CD4-positive, alpha-beta T cell treated with Interleukin-15 for 1 hour (primary cell): ENCODE results near the gene NCBP2L.

Source experiments
- DNase-seq: peaks from one replicate; pipeline ENCODE4 v3.0.0-alpha.2; 2020

Gene NCBP2L

DNA sequence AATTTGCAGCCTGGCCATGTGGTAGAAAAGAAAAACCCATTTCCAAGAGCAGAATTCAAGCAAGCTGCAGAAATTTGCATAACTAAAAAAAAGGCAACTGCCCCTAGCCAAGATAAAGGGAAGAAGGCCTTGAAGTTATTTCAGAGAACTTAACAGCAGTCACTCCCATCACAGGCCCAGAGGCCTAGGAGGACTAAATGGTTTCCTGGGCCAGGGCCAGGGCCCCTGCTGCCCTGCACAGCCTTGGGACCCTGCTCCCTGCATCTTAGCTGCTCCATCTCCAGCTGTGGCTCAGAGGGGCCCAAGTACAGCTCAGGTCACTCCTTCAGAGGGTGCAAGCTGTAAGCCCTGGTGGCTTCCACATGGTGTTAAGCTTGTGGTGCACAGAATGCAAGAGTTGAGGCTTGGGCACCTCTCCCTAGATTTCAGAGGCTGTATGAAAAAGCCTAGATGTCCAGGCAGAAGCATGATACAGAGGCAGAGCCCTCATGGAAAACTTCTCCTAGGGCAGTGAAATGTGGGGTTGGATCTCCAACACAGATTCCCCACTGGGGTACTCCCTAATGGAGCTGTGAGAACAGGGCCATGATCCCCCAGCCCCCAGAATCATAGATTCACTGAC, 41.5 kb downstream of the NCBP2L start:
- no peak for DNase-seq

DNA sequence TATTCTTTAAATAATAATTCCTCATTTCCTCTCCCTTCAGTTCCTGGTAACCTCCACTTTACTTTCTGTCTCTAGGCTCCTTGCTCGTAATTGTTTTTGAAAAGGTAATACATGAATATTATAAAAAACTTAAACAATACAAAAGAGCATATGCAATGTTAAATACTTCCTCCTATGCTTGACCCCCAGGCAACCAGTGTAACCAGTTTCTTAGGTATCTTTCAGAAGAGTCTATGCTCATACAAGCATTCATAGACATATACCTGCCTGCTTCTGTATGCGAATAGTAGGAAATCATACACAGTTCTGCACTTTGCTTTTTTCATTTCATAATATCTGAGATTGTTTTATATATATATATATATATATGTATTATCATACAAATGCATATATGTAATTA, 45.5 kb downstream of the NCBP2L start:
- DNase-seq, result no peak

DNA sequence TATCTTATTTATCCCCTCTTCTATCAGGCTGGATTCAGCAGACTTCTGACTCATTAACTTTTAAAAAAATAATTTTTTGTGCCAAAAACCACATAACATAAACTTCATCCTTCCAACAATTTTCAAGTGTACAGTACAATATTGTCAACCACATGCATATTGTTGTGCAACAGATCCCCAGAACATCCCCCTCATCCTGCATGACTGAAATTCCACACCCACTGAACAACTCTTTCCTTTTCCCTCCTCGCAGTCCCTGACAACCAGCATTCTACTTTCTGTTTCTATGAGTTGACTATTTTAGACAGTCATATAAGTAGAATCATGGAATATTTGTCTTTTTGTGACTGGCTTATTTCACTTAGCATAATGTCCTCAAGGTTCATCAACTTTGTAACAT, 45.9 kb downstream of the NCBP2L start:
- no peak for DNase-seq

DNA sequence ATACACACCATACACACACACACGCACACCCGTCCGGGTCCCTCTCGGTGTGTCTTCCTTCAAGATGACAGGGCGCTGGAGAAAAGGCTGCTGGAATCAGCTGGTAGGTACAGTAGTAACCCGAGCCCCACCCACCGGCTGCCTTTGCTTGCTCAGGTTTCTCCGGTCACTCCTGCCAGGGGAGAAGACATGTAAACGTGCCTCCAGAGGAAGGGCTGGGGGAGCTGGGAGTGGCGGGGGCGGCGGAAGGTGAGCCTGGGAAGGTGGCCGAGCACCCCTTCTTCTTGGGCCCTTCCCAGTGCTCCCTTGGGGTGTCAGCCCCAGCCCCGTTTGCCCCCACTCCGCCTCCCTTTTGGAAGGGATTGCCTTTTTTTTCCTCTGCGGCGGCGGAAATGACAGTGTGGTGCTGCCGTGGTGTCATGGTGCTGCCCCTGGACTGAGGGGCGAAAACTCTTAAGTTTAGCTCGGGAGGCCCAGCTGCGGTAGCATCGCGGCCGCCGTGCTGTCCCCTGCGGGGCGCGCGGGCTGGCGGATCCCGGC, 48.2 kb downstream of the NCBP2L start, which contains the start of gene MID2:
Gene MID2 (plus strand): TSS at position 169 of the 540 bp plus-strand sequence. CDS start 561 bp downstream, outside the sequence.
- peak; percentile 42 for DNase-seq

DNA sequence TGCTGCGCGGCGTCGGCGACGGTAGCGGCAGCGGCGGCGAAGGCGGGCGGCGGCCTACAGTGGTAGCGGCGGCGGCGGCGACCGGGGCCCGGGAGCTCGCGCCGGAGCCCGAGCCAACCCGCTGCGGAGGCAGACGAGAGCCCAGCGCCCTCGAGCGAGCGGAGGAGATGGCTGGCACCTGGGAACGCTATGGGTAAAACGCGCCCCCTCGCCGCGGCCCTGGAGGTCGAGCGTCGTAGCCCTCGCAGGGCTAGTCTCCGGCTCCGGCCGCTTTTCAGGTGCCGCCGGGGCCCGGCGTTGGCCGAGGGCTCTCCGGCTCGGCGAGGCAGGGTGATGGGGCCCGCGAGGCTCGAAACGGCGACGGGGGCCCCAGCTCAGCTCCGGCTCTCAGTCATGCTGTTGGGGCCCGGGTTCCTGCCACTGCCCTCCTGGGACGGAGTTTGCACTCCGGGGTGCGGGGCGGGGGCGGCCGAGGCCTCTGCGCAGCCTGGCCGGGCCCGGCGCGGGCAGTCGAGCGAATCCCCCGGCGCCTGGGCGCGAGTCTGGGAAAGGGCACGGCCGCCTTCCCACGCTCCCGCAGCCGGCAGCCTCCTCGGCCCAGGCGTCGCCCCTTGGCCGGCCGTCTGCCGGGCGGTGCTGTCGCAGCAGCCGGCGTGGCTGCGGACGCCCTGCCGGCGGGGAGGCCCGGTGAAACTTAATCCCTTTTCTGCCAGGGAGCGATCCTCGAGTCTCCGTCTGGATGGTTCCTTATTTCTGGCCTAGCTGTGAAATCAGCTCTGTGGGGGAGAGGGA, 48.9 kb downstream of the NCBP2L start:
- no peak for DNase-seq

DNA sequence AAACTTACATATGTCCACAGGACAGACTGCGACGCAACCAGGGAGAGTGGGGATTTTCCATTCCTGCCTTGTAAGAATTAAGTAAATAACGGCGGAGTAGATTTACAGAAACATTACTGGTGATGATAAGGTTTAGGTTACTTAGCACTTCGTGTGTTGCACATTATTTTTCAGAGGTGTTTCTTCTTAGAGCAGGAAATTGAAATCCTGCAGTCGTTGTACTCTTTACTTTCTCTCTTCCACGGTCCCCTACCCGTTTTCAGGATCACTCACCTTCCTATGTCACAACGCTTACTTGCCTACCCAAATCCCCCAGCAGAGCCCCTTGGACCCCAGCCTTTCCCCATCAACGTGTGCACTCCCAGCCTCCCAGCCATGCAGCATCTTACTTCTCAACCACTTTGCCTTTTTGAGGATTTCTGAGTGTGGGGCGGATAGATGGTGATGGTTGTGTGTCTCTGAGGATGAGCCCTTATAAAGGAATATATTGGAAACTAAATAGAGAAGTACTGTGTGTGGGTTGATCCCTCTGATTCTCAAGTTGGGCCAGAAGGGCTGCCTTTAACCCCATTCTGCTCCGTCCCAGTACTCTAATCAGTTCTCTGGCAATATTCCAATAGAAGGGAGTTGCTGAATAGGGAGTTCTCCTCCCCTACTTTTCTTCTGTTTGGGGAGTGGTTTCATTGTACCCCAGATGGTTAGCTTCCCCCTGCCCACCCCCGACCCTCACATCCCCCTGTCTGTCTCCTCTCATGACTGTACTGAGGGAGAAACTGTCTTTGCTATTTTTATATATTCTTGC, 49.7 kb downstream of the NCBP2L start:
- no peak for DNase-seq

DNA sequence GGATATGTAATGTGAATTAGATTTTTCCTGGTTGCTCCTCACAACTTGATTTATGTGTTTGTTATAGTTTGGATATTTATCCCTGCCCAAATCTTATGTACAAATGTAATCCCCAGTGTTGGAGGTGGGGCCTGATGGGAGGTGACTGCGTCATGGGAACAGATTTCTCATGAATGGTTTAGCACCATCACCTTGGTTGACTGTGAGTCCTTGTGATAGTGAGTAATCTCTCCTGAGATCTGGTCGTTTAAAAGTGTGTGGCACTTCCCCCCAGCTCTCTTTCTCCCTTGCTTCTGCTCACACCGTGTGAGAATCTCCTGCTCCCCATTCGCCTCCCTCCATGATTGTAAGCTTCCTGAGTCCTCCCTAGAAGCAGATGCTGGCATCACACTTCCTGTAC, 50.3 kb downstream of the NCBP2L start:
- DNase-seq, result no peak

DNA sequence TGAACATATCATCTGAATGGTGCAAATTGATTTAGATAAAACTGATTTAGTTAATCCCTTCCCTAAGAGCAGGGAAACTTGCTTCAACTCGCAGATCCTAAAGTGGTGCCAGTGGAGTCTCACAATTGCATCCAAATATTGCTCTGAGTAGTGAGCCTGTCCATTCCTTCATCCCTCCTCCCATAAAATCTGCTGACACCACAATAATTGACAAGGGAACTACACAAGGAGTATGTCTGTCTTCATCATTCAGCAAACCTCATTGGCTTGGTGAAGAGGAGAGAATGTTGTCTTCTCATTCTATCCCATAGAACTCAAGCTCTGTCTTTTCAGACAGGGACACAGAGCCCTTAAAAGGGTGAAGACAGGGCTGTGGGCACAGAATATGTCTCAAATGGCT, 52.3 kb downstream of the NCBP2L start:
- DNase-seq, result no peak

DNA sequence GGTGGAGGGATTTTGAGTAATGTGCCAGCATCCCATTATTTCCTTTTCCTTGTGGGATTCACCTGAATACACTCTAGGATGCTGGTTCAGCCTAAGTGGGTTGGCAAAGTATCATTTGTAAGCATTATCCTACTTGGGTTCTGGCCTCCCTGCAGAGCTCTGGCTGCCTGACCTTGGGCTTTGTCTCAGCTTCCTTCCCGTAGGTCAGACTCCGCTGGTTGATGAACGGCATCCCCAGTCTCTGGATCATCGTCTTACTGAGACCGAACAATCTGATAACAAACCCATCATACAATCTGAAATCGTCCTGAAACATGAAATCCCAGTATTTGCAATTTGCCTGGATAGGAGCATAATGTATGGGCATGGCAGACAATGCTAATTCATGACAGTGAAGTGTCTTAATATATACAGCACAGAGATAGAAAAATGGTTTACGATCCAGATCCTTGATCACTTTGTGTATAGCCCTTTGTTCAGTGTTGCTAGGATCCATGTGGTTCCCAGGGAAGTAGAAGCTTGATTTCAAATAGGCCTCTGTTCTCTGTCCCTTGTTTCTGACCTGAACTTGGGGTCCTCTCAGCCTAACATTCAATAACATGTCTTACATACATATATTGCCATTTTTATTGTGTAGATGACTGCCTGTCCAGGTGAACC, 53.7 kb downstream of the NCBP2L start:
- no peak for DNase-seq

DNA sequence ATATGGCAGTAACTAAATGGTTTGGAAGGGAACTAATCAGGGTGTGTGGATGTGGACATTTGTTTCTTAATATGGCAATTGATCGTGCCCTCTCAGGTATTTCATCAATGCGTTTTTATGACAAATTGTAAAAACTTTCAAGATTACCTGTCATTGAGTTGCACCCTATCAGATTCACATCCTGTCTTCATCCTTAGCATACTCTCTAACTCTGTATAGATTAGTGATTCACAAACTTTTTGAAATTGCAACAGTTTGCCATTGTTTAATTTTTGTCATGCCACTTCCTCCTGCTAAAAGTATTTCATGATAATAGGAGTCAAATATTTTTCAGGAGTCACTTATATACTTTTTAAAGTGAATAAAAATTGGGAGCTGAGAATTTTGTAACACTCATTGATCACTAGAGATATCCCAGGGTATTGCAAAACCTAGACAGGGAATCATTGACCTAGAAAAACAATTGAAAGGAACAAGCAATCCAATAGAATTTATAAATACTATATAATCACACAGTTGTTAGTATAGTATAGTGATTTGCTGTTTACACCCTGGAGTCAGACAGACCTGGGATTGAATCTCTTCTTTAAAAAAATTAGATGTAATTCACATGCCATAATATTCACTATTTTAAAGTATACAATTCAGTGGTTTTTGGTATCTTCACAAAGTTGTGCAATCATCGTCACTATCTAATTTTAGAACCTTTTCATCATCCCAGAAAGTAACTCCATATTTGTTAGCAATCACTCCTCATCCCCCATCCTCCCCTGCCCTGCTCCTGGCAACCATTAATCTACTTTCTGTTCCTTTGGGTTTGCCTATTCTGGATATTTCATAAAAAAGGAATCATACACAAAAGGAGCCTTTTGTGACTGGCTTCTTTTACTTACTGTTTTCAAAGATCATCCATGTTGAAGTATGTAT, 57.0 kb downstream of the NCBP2L start:
- DNase-seq, result no peak

DNA sequence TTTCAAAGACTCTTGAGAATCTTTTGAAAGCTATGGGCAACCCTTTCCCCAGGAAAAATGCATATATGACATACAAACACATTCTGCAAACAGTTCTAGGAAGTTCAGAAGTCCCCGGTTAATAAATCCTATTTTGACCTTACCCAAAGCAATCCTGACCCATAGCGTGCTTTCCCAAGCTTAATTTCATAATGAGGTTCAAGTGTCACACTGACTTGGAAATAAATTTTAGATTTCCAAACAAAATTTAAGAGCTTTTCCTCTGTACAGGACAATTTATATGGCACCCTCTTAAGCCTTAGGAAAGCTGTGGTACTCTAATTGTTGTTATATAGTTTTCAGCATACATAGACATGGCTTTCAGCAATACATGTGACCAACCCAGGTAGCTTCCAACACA, 59.4 kb downstream of the NCBP2L start:
- DNase-seq, result no peak

DNA sequence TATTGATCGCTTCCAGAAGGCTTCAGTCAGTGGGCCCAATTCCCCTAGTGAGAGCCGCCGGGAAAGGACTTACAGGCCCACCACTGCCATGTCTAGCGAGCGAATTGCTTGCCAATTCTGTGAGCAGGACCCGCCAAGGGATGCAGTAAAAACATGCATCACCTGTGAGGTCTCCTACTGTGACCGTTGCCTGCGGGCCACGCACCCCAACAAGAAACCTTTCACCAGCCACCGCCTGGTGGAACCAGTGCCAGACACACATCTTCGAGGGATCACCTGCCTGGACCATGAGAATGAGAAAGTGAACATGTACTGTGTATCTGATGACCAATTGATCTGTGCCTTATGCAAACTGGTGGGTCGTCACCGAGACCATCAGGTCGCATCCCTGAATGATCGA, 63.4 kb downstream of the NCBP2L start:
- no peak for DNase-seq

DNA sequence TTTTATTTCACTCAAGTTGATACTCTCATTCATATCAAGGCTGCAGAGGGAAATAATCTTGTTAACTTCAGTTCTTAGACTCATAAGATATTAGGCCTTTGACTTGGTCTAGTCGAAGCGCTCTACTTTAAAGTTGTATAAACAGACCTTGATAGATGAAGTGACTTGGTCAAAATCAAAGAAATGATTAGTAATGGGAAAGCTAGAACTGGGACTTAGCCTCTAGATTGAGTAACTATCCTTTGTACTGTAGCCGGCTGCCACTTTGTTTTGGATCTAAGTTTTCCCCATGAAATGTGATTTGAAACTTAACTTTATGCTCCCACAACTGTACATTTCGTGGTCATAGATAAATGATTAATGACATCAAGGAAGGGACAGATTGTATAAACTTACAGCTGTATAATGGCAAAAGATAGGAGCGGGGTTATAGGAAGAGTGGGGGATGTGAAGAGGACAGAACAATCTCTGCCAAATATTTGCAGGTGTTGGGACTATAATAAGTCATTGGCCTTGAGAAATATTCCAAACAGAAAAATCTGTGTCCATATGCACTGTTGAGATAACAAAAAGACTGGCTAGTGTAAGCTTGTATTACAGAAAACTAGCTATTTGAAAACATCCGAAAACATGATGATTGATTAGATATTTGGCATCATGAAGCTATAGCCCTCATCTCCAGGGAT, 65.3 kb downstream of the NCBP2L start:
- DNase-seq, result no peak
